GM12891 (cell line): ENCODE measurements around the gene TSPAN11.

Experiments
- DNase-seq: peaks from one replicate; pipeline ENCODE4 v3.0.0; 2011; ENCODE audit warnings: low spot score; ENCODE audit not compliant: insufficient read length
- FAIRE-seq: peaks from 2 replicates; lab custom pipeline; 2011; peaks lifted over from hg19 to GRCh38; lab: Jason Lieb, UNC
- PAX5 ChIP-seq: IDR thresholded peaks from 2 replicates; pipeline ENCODE4 v1.6.1; 2011; ENCODE audit warnings: low read length, moderate library complexity, mild to moderate bottlenecking; ENCODE audit not compliant: insufficient read depth, severe bottlenecking
- POLR2A ChIP-seq: IDR thresholded peaks from 2 replicates; pipeline ENCODE4 v1.6.1; 2011; ENCODE audit warnings: low read depth, low read length, control low read depth
- POLR2AphosphoS5 ChIP-seq: IDR thresholded peaks from 2 replicates; pipeline ENCODE4 v1.6.1; 2011; ENCODE audit warnings: low read depth, low read length, control low read depth
- POU2F2 ChIP-seq: IDR thresholded peaks from 2 replicates; pipeline ENCODE4 v1.6.1; 2011; ENCODE audit warnings: low read depth, mild to moderate bottlenecking, control low read depth, low read length, moderate library complexity
- SPI1 ChIP-seq: IDR thresholded peaks from 2 replicates; pipeline ENCODE4 v1.6.1; 2011; ENCODE audit warnings: low read depth, low read length, control low read depth
- TAF1 ChIP-seq: IDR thresholded peaks from 2 replicates; pipeline ENCODE4 v1.6.1; 2011; ENCODE audit warnings: low read depth, low read length, control low read depth

The TSPAN11 gene

GRCh38 chr12:31005256-31005943 lies 78.9 kb downstream of the TSPAN11 start:
- DNase-seq, result no peak
- TF ChIP-seq POLR2AphosphoS5 (no peak), PAX5 (no peak), POLR2A (no peak), SPI1 (no peak), TAF1 (no peak), POU2F2 (no peak)
- no peak for FAIRE-seq

DNA sequence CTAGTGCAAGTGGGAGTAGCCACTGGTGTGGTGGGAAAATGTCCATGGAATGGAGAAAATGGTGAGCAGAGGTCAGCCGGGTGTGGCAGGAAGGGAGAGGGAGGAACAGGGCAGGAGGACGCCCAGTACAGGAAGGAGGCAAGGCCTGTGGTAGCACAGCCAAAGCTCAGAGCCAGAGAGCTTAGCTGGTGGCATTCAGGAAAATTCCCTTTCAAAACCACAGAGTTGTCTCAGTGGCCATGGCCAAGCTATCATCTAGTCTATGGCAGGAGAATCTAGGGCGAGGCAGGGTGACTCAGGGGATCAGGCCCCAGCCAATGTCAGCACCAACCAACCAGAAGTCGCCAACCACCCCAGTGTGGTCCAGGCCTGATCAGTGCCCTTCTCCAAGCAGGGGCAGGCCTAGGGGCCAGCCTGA lies 79.4 kb downstream of the TSPAN11 start:
- no peak for TF ChIP-seq POU2F2
- no peak for TF ChIP-seq POLR2AphosphoS5
- TF ChIP-seq TAF1, result no peak
- no peak for TF ChIP-seq POLR2A
- TF ChIP-seq SPI1, result no peak
- FAIRE-seq (no peak), DNase-seq (no peak)

DNA sequence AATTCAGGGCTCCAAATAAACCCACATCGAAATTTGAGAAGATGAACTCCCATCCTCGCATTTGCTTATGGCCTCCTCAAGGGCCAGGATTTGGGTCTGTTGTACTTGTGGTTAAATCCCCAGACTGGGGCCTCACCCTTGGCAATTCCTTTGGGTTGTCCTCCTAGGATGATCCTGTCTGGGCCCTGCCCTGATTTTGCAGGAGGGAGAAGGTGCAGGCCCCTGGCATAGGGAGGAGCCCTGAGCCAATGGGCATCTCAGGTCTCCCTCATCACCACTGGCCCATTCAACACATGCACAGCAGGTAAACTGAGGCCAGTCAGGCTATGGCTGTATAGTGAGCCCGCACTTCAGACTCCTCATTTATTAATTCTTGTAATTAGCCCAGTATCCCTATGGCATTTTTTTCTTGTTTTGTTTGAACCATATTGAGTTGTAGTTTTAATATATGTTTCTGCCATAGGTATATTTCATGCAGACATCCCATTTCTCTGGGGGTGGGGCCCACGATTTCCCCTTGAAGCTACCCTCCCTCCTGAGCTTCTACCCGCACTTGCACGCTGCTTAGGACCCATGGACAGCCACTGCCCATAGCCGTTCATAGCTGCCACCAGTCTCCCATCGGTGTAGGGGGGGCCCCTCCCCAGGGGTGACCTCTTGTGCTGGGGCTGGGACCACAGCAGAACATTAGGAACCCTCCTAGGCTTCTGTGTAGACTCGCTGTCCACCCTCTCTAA lies 80.0 kb downstream of the TSPAN11 start:
- TF ChIP-seq POLR2AphosphoS5 (no peak), POLR2A (no peak), TAF1 (no peak), PAX5 (no peak), POU2F2 (no peak), SPI1 (no peak)
- no peak for FAIRE-seq
- no peak for DNase-seq

- FAIRE-seq, result no peak
- DNase-seq, result no peak
Measured at GRCh38 chr12:31007153-31007495, 80.6 kb downstream of the TSPAN11 start.

GRCh38 chr12:31007636-31008175 lies 81.2 kb downstream of the TSPAN11 start:
- FAIRE-seq, result no peak
- DNase-seq, result no peak
- TF ChIP-seq SPI1, result no peak
- TF ChIP-seq TAF1, result no peak
- TF ChIP-seq POLR2AphosphoS5, result no peak
- TF ChIP-seq POLR2A, result no peak
- TF ChIP-seq PAX5, result no peak
- no peak for TF ChIP-seq POU2F2

More at GRCh38 chr12:31007153-31007495, 80.6 kb downstream of the TSPAN11 start:
- TF ChIP-seq SPI1, result no peak
- TF ChIP-seq TAF1, result no peak
- no peak for TF ChIP-seq POLR2AphosphoS5
- no peak for TF ChIP-seq POU2F2
- TF ChIP-seq POLR2A, result no peak
- no peak for TF ChIP-seq PAX5

- FAIRE-seq, result no peak
- no peak for TF ChIP-seq PAX5
- TF ChIP-seq POU2F2, result no peak
- TF ChIP-seq TAF1, result no peak
- no peak for TF ChIP-seq POLR2AphosphoS5
- no peak for TF ChIP-seq POLR2A
- TF ChIP-seq SPI1, result no peak
- DNase-seq, result no peak
Measured at GRCh38 chr12:31008241-31008761, 81.8 kb downstream of the TSPAN11 start.

- TF ChIP-seq POU2F2 (no peak), SPI1 (no peak), POLR2A (no peak), POLR2AphosphoS5 (no peak), PAX5 (no peak), TAF1 (no peak)
- no peak for FAIRE-seq
- no peak for DNase-seq
Measured at GRCh38 chr12:31008961-31009840, 82.7 kb downstream of the TSPAN11 start.

DNA sequence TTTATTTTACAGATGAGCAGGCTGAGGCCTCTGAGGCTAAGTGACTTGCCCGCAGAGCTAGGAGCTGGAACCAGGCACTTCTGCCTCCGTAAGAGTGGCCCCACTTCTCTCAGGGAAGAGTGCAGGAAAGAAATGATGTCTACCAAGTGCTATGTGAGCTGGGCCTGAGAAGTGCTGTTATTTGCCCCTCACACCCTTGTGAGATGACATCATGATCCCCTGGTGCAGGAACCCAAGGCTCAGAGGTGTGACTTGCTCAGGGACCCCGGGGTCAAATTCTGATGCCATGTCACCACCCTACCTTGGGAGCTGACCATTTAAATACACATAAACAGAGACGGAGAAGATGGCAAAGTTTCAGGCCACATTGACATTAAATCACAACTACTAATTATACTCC lies 83.4 kb downstream of the TSPAN11 start:
- no peak for TF ChIP-seq POLR2A
- TF ChIP-seq POLR2AphosphoS5, result no peak
- TF ChIP-seq SPI1, result no peak
- TF ChIP-seq PAX5, result no peak
- TF ChIP-seq POU2F2, result no peak
- no peak for TF ChIP-seq TAF1
- FAIRE-seq, result no peak
- DNase-seq, result no peak
